Measurements from ENCODE around the gene BTD.

BTD gene

GRCh38 chr3:15646851-15647511, 45.4 kb downstream of the BTD start:
- no peak for TF ChIP-seq SIN3A (IDR thresholded peaks at IDR 0.05; ENCODE audit: borderline replicate concordance, insufficient read depth, low read length)
- no peak for TF ChIP-seq FOXP2 (optimal IDR thresholded peaks at IDR 0.05; ENCODE audit: borderline replicate concordance, extremely low read depth, extremely low read length, insufficient read depth)
- no peak for TF ChIP-seq POLR2AphosphoS5 (IDR thresholded peaks at IDR 0.05; ENCODE audit: low read depth, low read length)
- TF ChIP-seq, protein P1, sequence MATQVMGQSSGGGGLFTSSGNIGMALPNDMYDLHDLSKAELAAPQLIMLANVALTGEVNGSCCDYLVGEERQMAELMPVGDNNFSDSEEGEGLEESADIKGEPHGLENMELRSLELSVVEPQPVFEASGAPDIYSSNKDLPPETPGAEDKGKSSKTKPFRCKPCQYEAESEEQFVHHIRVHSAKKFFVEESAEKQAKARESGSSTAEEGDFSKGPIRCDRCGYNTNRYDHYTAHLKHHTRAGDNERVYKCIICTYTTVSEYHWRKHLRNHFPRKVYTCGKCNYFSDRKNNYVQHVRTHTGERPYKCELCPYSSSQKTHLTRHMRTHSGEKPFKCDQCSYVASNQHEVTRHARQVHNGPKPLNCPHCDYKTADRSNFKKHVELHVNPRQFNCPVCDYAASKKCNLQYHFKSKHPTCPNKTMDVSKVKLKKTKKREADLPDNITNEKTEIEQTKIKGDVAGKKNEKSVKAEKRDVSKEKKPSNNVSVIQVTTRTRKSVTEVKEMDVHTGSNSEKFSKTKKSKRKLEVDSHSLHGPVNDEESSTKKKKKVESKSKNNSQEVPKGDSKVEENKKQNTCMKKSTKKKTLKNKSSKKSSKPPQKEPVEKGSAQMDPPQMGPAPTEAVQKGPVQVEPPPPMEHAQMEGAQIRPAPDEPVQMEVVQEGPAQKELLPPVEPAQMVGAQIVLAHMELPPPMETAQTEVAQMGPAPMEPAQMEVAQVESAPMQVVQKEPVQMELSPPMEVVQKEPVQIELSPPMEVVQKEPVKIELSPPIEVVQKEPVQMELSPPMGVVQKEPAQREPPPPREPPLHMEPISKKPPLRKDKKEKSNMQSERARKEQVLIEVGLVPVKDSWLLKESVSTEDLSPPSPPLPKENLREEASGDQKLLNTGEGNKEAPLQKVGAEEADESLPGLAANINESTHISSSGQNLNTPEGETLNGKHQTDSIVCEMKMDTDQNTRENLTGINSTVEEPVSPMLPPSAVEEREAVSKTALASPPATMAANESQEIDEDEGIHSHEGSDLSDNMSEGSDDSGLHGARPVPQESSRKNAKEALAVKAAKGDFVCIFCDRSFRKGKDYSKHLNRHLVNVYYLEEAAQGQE (IDR thresholded peaks at IDR 0.05; ENCODE audit: insufficient read depth in 1 of 2, low read depth in 2 of 2, low read length in 2 of 2), result no peak
- TF ChIP-seq TAF1 (IDR thresholded peaks at IDR 0.05; ENCODE audit: borderline replicate concordance, insufficient read depth, low read length), result no peak

GRCh38 chr3:15647611-15648167, 46.1 kb downstream of the BTD start:
- TF ChIP-seq TAF1 (IDR thresholded peaks at IDR 0.05; ENCODE audit: borderline replicate concordance, insufficient read depth, low read length) (no peak), POLR2AphosphoS5 (IDR thresholded peaks at IDR 0.05; ENCODE audit: low read depth, low read length) (no peak), SIN3A (IDR thresholded peaks at IDR 0.05; ENCODE audit: borderline replicate concordance, insufficient read depth, low read length) (no peak), FOXP2 (optimal IDR thresholded peaks at IDR 0.05; ENCODE audit: borderline replicate concordance, extremely low read depth, extremely low read length, insufficient read depth) (no peak)
- TF ChIP-seq, protein P1 (IDR thresholded peaks at IDR 0.05; ENCODE audit: insufficient read depth in 1 of 2, low read depth in 2 of 2, low read length in 2 of 2), result no peak

DNA sequence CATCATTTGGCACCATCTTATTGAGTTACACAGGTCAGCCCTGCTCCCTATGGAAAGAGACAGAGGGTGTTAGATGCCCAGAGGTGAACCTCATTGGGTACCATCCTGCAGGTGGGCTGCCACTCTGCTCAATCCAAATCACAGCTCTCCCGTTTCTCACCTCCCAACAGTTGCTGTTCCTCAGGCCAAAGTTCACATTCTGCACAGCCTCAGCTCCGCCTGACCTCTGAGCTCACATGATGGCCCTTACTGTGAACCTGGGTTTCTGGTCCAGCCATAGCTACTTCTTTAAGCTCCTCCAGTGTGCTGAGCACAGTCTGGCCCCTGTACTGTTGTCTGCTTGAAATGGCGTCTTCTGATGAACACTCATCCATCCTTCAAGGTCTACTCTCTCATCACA, 47.8 kb downstream of the BTD start:
- TF ChIP-seq, protein P1 (IDR thresholded peaks at IDR 0.05; ENCODE audit: insufficient read depth in 1 of 2, low read depth in 2 of 2, low read length in 2 of 2), result no peak
- TF ChIP-seq SIN3A (IDR thresholded peaks at IDR 0.05; ENCODE audit: borderline replicate concordance, insufficient read depth, low read length), result no peak
- no peak for TF ChIP-seq TAF1 (IDR thresholded peaks at IDR 0.05; ENCODE audit: borderline replicate concordance, insufficient read depth, low read length)
- TF ChIP-seq POLR2AphosphoS5 (IDR thresholded peaks at IDR 0.05; ENCODE audit: low read depth, low read length), result no peak
- no peak for TF ChIP-seq FOXP2 (optimal IDR thresholded peaks at IDR 0.05; ENCODE audit: borderline replicate concordance, extremely low read depth, extremely low read length, insufficient read depth)

DNA sequence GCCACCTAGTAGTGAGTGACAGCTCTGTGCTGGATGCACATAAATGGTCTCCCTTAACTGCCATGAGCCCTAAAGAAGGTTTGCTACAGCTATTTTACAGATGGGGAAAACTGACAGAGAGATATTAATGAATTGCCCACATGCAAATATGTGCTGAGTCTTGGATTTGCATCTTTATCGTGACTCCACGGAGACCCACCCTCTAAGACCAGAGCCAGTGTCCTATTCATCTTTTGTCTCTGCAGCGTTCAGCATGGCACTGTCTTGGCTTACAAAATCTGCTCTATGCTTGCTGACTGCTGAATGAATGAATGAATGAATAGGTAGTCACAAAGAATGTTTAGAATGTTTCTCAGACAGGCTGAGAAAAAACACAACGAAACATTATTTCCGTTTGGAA, 48.3 kb downstream of the BTD start:
- no peak for TF ChIP-seq FOXP2 (optimal IDR thresholded peaks at IDR 0.05; ENCODE audit: borderline replicate concordance, extremely low read depth, extremely low read length, insufficient read depth)
- TF ChIP-seq SIN3A (IDR thresholded peaks at IDR 0.05; ENCODE audit: borderline replicate concordance, insufficient read depth, low read length), result no peak
- TF ChIP-seq POLR2AphosphoS5 (IDR thresholded peaks at IDR 0.05; ENCODE audit: low read depth, low read length), result no peak
- TF ChIP-seq TAF1 (IDR thresholded peaks at IDR 0.05; ENCODE audit: borderline replicate concordance, insufficient read depth, low read length), result no peak

GRCh38 chr3:15651396-15651795, 49.9 kb downstream of the BTD start:
- TF ChIP-seq SIN3A (IDR thresholded peaks at IDR 0.05; ENCODE audit: borderline replicate concordance, insufficient read depth, low read length), result no peak
- TF ChIP-seq, protein P1 (IDR thresholded peaks at IDR 0.05; ENCODE audit: insufficient read depth in 1 of 2, low read depth in 2 of 2, low read length in 2 of 2), result no peak
- no peak for TF ChIP-seq FOXP2 (optimal IDR thresholded peaks at IDR 0.05; ENCODE audit: borderline replicate concordance, extremely low read depth, extremely low read length, insufficient read depth)
